IMR-90 (cell line): Measurements from ENCODE around the gene RGMA.

Experiments
- CEBPB ChIP-seq: IDR thresholded peaks from 2 replicates; pipeline ENCODE4 v1.6.1; 2012; ENCODE audit warnings: low read depth, low read length, improper control_type of control experiment
- CHD1 ChIP-seq: IDR thresholded peaks from 2 replicates; pipeline ENCODE4 v1.6.1; 2012; ENCODE audit warnings: low read depth, low read length, improper control_type of control experiment
- FOS ChIP-seq: fragments of 150-350 bp; IDR thresholded peaks from 2 replicates; pipeline ENCODE4 v1.6.1; 2016; ENCODE audit warnings: low read depth, low read length
- MAFK ChIP-seq: IDR thresholded peaks from 2 replicates; pipeline ENCODE4 v1.6.1; 2012; ENCODE audit warnings: low read depth, low read length, improper control_type of control experiment
- POLR2A ChIP-seq: IDR thresholded peaks from 2 replicates; pipeline ENCODE4 v1.6.1; 2012; ENCODE audit warnings: mild to moderate bottlenecking, low read depth, low read length
- RAD21 ChIP-seq: IDR thresholded peaks from 2 replicates; pipeline ENCODE4 v1.6.1; 2012; ENCODE audit warnings: low read length, improper control_type of control experiment
- TF ChIP-seq, protein P1 (sequence below): fragments of 150-350 bp; IDR thresholded peaks from 2 replicates; pipeline ENCODE4 v1.6.1; 2017; ENCODE audit warnings: mild to moderate bottlenecking, antibody characterized with exemption, low read length, low read depth
- TF ChIP-seq, protein P2 (sequence below): conservative IDR thresholded peaks from 2 replicates; pipeline ENCODE4 v1.5.1; 2012; ENCODE audit warnings: mild to moderate bottlenecking, low read depth, low read length, improper control_type of control experiment
- TF ChIP-seq, protein P3 (sequence below): fragments of 150-350 bp; IDR thresholded peaks from 2 replicates; pipeline ENCODE4 v1.6.1; 2016; ENCODE audit warnings: low read depth, mild to moderate bottlenecking, low read length, moderate library complexity, borderline replicate concordance

GRCh38 chr15:93047621-93048425 is 41.2 kb downstream of the RGMA start:
- TF ChIP-seq, protein P1, sequence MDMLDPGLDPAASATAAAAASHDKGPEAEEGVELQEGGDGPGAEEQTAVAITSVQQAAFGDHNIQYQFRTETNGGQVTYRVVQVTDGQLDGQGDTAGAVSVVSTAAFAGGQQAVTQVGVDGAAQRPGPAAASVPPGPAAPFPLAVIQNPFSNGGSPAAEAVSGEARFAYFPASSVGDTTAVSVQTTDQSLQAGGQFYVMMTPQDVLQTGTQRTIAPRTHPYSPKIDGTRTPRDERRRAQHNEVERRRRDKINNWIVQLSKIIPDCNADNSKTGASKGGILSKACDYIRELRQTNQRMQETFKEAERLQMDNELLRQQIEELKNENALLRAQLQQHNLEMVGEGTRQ: no peak
- TF ChIP-seq, protein P2, sequence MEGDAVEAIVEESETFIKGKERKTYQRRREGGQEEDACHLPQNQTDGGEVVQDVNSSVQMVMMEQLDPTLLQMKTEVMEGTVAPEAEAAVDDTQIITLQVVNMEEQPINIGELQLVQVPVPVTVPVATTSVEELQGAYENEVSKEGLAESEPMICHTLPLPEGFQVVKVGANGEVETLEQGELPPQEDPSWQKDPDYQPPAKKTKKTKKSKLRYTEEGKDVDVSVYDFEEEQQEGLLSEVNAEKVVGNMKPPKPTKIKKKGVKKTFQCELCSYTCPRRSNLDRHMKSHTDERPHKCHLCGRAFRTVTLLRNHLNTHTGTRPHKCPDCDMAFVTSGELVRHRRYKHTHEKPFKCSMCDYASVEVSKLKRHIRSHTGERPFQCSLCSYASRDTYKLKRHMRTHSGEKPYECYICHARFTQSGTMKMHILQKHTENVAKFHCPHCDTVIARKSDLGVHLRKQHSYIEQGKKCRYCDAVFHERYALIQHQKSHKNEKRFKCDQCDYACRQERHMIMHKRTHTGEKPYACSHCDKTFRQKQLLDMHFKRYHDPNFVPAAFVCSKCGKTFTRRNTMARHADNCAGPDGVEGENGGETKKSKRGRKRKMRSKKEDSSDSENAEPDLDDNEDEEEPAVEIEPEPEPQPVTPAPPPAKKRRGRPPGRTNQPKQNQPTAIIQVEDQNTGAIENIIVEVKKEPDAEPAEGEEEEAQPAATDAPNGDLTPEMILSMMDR: no peak
- TF ChIP-seq POLR2A (no peak), MAFK (no peak), RAD21 (no peak), CEBPB (no peak), FOS (no peak), CHD1 (no peak)
- TF ChIP-seq, protein P3, sequence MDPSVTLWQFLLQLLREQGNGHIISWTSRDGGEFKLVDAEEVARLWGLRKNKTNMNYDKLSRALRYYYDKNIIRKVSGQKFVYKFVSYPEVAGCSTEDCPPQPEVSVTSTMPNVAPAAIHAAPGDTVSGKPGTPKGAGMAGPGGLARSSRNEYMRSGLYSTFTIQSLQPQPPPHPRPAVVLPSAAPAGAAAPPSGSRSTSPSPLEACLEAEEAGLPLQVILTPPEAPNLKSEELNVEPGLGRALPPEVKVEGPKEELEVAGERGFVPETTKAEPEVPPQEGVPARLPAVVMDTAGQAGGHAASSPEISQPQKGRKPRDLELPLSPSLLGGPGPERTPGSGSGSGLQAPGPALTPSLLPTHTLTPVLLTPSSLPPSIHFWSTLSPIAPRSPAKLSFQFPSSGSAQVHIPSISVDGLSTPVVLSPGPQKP: no peak
